Measurements from ENCODE around the gene NANOS3.

Gene NANOS3

DNA sequence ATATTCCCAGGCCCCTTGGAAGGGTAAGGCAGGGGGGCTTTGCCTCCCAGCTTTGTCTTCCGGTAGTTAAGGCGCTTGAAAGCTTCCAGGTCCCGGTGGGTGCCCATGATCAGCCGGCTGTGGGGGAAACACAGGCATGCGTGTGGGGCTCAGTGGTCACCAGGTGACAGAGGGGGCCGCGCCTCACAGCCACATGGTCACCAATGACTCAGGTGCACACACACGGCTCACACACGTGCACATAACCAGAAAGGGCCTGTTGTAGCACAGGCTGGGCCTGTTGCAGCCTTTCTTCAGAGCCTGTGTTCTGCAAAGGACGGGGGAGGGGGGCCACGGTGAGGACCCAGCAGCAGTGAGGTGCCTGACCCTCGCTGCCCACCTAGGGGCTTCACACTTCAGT is 5.9 kb downstream of the NANOS3 start:
- TF ChIP-seq, protein P1, sequence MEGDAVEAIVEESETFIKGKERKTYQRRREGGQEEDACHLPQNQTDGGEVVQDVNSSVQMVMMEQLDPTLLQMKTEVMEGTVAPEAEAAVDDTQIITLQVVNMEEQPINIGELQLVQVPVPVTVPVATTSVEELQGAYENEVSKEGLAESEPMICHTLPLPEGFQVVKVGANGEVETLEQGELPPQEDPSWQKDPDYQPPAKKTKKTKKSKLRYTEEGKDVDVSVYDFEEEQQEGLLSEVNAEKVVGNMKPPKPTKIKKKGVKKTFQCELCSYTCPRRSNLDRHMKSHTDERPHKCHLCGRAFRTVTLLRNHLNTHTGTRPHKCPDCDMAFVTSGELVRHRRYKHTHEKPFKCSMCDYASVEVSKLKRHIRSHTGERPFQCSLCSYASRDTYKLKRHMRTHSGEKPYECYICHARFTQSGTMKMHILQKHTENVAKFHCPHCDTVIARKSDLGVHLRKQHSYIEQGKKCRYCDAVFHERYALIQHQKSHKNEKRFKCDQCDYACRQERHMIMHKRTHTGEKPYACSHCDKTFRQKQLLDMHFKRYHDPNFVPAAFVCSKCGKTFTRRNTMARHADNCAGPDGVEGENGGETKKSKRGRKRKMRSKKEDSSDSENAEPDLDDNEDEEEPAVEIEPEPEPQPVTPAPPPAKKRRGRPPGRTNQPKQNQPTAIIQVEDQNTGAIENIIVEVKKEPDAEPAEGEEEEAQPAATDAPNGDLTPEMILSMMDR (IDR thresholded peaks at IDR 0.05), result no peak

DNA sequence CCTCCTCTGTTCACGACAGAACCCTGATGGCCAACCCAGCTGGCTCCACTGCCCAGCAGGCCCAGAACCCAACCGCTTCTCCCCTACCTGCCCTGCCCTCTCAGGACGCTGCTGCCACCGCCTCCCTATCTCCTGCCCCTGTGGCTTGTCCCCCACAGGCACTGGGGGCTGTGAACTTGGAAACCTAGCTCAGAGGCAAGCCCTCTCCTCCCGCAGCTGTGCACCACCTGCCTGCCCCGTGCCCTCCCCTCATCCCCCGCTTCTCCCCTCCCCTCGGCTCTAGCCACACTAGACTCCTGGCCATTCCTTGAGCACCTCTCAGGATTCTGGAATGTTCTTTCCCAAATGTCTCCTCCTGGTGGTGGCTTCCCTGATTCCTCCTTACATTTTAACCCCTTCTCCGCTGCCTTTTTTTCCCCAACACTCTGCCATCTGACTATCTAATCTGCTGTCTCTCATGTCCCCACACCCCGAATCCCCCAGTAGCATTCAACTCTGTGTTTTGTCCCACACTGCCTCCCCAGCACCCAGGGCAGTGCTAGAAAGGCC is 6.7 kb downstream of the NANOS3 start:
- TF ChIP-seq, protein P1 (IDR thresholded peaks at IDR 0.05), result 0 out of 2 replicates have a peak, but pooled peaks have one; percentile 19

DNA sequence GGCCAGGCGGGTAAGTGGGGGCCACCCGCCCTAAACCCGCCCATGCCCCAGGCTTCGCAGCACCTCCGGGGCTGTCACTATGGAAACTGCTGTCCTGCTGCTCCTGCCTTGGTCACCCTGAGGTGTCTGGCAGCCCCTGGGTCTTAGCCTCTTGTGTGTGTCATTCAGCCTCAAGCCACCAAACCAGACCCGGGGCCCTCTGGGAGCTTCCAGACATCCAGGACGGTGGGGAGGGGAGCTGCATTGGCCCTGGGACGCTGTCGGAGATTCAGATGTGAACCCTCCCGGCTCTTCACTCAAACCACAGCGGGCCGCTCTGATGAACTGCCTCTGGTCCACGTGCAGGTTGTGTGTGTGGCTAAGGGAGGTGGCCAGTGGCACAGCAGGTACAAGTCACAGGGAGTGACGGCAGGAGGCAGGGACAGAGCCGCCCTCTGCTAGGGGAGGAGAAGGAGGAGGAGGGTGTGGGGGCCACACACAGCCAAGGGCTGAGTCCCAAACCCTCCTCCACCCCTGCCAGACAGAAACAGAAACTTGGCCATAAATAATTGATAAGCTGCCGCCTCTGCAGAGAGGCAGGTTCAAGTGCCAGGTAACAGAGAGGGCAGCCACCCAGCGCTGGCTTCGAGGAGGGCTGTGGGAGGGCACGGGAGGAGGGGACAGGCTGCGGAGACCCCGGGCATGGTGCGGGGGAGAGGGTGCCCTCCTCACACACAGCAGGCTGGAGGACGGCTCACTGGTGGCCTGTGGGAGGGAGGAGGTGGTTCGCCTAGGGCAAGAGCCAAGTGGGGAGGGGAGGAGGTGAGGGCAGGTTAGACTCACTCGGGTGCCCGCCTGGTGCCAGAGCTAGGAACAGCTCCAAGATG is 8.0 kb downstream of the NANOS3 start:
- TF ChIP-seq, protein P1 (IDR thresholded peaks at IDR 0.05), result no peak

DNA sequence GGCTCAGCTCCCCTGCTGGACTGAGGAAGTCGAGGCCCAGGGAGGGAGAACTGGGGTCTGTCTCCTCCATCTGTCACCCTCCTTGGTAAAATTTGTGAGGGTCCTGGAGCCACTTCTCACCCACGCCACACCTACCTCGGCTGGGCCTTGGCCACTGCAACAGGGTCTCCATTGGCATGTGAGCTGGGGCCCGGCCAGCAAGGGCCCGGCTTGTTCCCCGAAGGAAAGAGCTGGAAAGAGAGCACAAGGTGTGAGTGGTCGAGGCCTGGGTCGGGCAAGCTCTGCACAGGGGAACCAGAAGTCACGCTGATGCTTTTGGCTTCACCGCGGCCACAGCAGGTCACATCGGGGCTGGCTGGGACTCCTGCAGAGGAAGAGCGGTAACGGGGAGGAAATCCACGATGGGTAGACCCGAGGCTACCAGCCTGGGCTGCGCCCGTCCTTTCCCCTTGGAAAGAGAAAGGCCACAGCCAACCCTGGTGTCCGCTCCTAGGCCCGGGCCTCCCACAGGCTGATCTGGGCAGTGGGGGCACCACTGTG is 9.0 kb downstream of the NANOS3 start:
- TF ChIP-seq, protein P1 (IDR thresholded peaks at IDR 0.05), result no peak

DNA sequence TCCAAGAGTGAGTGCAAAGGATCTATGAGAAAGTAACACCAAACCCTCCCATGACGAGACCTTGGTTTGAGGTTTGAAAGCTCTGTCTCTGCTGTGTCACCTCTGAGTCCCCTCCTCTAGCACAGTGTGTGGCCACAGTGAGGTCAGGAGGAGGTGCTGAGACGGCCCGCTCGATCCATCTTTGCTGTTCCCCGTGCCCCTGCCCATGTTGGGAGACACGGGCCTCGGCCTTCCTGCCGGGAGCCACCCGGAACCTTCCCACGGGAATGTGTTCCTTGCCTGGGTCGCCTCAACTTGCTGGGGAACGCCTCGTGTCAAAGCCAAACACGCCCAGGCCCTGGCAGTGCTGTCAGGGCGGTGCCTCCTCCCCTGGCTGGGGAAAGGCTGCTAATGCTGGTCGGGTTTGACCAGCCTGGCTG is 10.1 kb downstream of the NANOS3 start:
- TF ChIP-seq, protein P1 (IDR thresholded peaks at IDR 0.05), result no peak

DNA sequence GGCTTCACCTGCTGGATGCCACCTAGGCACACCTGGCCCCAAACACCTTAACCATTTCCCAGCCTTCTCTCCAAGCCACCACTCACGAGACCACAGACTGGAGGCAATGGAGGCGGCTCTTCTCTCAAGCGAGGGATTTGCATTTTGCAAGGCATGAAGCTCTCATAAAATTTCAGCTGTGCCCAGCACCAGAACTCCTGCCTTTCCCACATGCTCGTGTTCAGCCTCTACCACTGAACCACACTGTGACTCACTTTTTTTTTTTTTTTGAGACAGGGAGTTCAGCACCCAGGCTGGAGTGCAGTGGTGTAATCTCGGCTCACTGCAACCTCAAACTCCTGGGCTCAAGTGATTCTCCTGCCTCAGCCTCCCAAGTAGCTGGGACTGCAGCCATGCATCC is 10.6 kb downstream of the NANOS3 start:
- TF ChIP-seq, protein P1 (IDR thresholded peaks at IDR 0.05), result no peak

DNA sequence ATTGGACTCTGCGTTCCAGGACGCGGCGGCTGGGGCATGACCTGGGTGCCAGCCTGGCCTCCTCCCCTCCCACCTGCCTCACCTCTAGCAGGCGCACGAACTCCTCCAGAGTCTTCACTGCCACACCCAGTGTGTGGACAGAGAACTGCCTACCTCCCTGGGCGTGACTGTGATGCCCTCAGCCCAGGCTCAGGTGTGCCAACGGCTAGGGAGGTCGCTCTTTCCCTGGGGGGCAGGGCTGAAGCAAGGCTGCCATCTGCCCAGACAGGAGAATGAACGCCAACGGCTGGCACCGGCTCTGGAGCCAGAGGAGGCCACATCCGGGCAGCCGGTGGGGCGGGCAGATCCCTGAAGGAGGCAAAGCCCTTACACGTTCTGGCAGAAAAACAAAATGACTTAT is 11.3 kb downstream of the NANOS3 start:
- TF ChIP-seq, protein P1 (IDR thresholded peaks at IDR 0.05), result no peak
